HepG2 (cell line): Measurements from ENCODE around the gene RNU6-1.

Source experiments
- MYC ChIP-seq: sonication (generic); formaldehyde crosslinking; IDR thresholded peaks from 2 replicates; pipeline ENCODE4 v1.9.0; 2021; ENCODE audit warnings: missing genetic modification reagents, borderline replicate concordance
- NPAS2 ChIP-seq: sonication (generic); formaldehyde crosslinking; IDR thresholded peaks from 2 replicates; pipeline ENCODE4 v1.8.0; 2022; ENCODE audit warnings: mild to moderate bottlenecking, missing genetic modification reagents, borderline replicate concordance
- TAF1 ChIP-seq: sonication (generic); formaldehyde crosslinking; IDR thresholded peaks from 2 replicates; pipeline ENCODE4 v1.4.0; 2020; ENCODE audit warnings: missing genetic modification reagents
- ZFYVE20 ChIP-seq: sonication (generic); formaldehyde crosslinking; IDR thresholded peaks from 2 replicates; pipeline ENCODE4 v1.8.0; 2023; ENCODE audit warnings: low read depth, mild to moderate bottlenecking, moderate library complexity, missing genetic modification reagents, borderline replicate concordance
- ZNF746 ChIP-seq: sonication (generic); formaldehyde crosslinking; IDR thresholded peaks from 2 replicates; pipeline ENCODE4 v1.8.0; 2022; ENCODE audit warnings: mild to moderate bottlenecking, missing genetic modification reagents
- ZSCAN29 ChIP-seq: sonication (generic); formaldehyde crosslinking; conservative IDR thresholded peaks from 2 replicates; pipeline ENCODE4 v1.4.0; 2020; ENCODE audit warnings: mild to moderate bottlenecking, missing genetic modification reagents
- TF ChIP-seq, protein P1 (sequence below): sonication (generic); formaldehyde crosslinking; IDR thresholded peaks from 2 replicates; pipeline ENCODE4 v1.5.0; 2020; ENCODE audit warnings: mild to moderate bottlenecking, missing genetic modification reagents, moderate library complexity

DNA sequence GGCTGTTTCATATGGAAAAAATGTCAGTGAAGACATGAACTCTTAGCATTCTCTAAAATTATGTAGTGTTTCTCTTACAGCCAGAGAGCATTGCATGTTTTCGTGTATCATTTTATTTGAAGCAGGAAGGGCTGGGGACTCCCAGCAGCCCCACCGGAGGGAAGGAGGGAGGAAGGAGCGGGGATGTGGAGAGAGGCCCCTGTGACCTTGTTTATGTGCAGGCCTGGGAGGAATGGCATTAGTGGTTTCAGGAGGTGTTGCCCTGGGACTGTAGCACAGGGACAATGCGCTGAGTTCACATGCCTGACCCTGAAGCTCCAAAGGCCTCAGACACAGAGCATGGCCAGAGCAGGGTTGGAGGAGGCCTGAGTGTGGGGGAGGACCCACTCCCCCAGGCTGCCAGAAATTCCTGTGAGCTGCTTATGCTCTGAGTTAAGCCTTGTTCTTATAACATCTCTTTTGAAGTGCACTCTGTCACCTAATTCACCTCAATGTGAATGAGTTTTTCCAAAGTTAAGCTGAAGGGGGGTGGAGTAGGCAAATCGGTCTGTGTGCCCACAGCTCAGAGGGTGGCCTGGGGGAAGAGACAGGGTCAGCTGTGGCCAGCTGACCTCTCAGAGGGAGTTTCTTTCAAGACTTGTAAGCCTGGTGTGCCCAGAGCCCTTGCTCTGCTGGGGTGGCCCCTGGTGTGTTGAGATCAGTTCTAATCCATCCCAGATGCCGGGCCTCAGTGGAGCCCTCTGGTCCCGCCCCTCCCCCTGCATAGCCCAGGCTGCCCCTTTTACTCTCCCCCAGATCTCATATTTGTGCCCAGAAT is 3.9 kb upstream of the RNU6-1 start:
- TF ChIP-seq ZNF746 (no peak), ZSCAN29 (CRISPR knock-in tag) (0 out of 2 replicates have a peak, but pooled peaks have one; percentile 57), ZFYVE20 (CRISPR knock-in tag) (no peak), MYC (CRISPR knock-in tag) (peak; percentile 61; the same call in 1 of the 2 replicates), NPAS2 (CRISPR knock-in tag) (no peak), TAF1 (no peak)
- TF ChIP-seq, protein P1, sequence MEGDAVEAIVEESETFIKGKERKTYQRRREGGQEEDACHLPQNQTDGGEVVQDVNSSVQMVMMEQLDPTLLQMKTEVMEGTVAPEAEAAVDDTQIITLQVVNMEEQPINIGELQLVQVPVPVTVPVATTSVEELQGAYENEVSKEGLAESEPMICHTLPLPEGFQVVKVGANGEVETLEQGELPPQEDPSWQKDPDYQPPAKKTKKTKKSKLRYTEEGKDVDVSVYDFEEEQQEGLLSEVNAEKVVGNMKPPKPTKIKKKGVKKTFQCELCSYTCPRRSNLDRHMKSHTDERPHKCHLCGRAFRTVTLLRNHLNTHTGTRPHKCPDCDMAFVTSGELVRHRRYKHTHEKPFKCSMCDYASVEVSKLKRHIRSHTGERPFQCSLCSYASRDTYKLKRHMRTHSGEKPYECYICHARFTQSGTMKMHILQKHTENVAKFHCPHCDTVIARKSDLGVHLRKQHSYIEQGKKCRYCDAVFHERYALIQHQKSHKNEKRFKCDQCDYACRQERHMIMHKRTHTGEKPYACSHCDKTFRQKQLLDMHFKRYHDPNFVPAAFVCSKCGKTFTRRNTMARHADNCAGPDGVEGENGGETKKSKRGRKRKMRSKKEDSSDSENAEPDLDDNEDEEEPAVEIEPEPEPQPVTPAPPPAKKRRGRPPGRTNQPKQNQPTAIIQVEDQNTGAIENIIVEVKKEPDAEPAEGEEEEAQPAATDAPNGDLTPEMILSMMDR (CRISPR knock-in tag) = peak; percentile 6; the same call in 1 of the 2 replicates
